ENCODE results near the gene HES7. TPM values are rescaled to one million over a fixed set of nuclear protein-coding genes. Genes with fewer than 3 reads are reported as not detected.

Gene HES7
- total RNA-seq, 1 experiment from 2014 or later, result 0.33 TPM

GRCh38 chr17:8147141-8147804 lies 23.4 kb upstream of the HES7 start:
- no peak overlapping the region for H3K4me2 ChIP-seq (ENCODE audit: insufficient read depth, insufficient read length, low read length)
- Mint-ChIP-seq H3K4me3 (no peak overlapping the region), H3K27ac (peak overlapping the region in 1 of 3 experiments; percentile 44; a peak in 1 of 7 replicates), H3K9me3 (no peaks in the 10 kb centered on the region), H3K4me1 (peaks cover 4 to 6% of the 10 kb centered on the region in 2 experiments), H3K27me3 (ENCODE audit: low read depth) (no peaks in the 10 kb centered on the region; the same call in 1 of the 2 replicates), H3K36me3 (ENCODE audit: insufficient read depth in 1 of 3, low read depth in 3 of 3) (peaks cover 35 to 65% (median 54%) of the 10 kb centered on the region in 3 experiments)
- H3K79me1 ChIP-seq (ENCODE audit: insufficient read depth, low read depth, low read length, poor library complexity, severe bottlenecking), result peaks cover 2% of the 10 kb centered on the region
- H2AFZ ChIP-seq (ENCODE audit: low read length), result no peak overlapping the region
- H2BK15ac ChIP-seq (ENCODE audit: low read depth, low read length), result no peak overlapping the region
- H2BK5ac ChIP-seq (ENCODE audit: insufficient read length, low read length), result no peak overlapping the region
- H2AK5ac ChIP-seq (ENCODE audit: insufficient read length, low read length), result no peak overlapping the region
- H3K14ac ChIP-seq (ENCODE audit: insufficient read depth, low read length), result no peak overlapping the region
- no peaks in the 10 kb centered on the region for H3K27me3 ChIP-seq (ENCODE audit: insufficient read depth, low read length)
- no peak for TF ChIP-seq CTCF (conservative IDR thresholded peaks at IDR 0.05)
- H3K23ac ChIP-seq (ENCODE audit: insufficient read length, low read depth, low read length), result no peak overlapping the region
- no peak overlapping the region for H3K18ac ChIP-seq (ENCODE audit: insufficient read length, low read depth, low read length)
- H3K27ac ChIP-seq (ENCODE audit: insufficient read length, low read depth, low read length), result no peak overlapping the region
- H3K23me2 ChIP-seq (ENCODE audit: insufficient read length, low read depth, low read length, poor library complexity, severe bottlenecking), result peaks cover 10% of the 10 kb centered on the region
- no peak overlapping the region for H2BK20ac ChIP-seq (ENCODE audit: low read depth, low read length, poor library complexity, severe bottlenecking)
- H4K5ac ChIP-seq (ENCODE audit: insufficient read length, low read depth, low read length), result no peak overlapping the region
- no peaks in the 10 kb centered on the region for H3K4me1 ChIP-seq (ENCODE audit: insufficient read depth, low read length)
- no peak overlapping the region for H4K91ac ChIP-seq (ENCODE audit: insufficient read length, low read depth, low read length)
- H3K4ac ChIP-seq (ENCODE audit: low read depth, low read length), result no peak overlapping the region
- H3K56ac ChIP-seq (ENCODE audit: insufficient read length, low read depth, low read length), result no peak overlapping the region
- no peaks in the 10 kb centered on the region for H3K79me2 ChIP-seq (ENCODE audit: insufficient read depth, low read length)
- no peak overlapping the region for H2BK12ac ChIP-seq (ENCODE audit: insufficient read length, low read depth, low read length)
- H3K9me3 ChIP-seq (ENCODE audit: control insufficient read depth, low read depth, low read length), result no peaks in the 10 kb centered on the region
- DNase-seq, result no peak
- no CpG with 5 or more reads among the region's 26 CpGs for WGBS (ENCODE audit: extremely low coverage, insufficient read length, low lambda C conversion rate)
- no peak overlapping the region for H4K8ac ChIP-seq (replicated peaks; ENCODE audit: insufficient read length, low read depth, low read length)
- H4K20me1 ChIP-seq (ENCODE audit: control insufficient read depth, insufficient read depth, insufficient read length), result no peaks in the 10 kb centered on the region
- no peak overlapping the region for H2BK120ac ChIP-seq (ENCODE audit: low read depth, low read length, poor library complexity, severe bottlenecking)
- no peak overlapping the region for H3T11ph ChIP-seq (ENCODE audit: low read length)
- H3K9ac ChIP-seq (ENCODE audit: extremely low read depth, insufficient read length, low read length), result no peak overlapping the region

All from H9 (cell line).